B cell (primary cell): ENCODE measurements around the gene NUP85. TPM values are rescaled to one million over a fixed set of nuclear protein-coding genes. Genes with fewer than 3 reads are reported as not detected.

ENCODE experiments used
- ATAC-seq: fragments of 200-7000 bp; cut with Tn5 transposase; one replicate; pipeline ENCODE4 v1.10.0; 2021; ENCODE audit warnings: low read depth, mild to moderate bottlenecking, moderate number of reproducible peaks, moderate library complexity
- CTCF ChIA-PET: fragments of 350-600 bp; sonication (Branson Sonifier 250); formaldehyde crosslinking; loops from one replicate; lab custom pipeline; 2021; ENCODE audit warnings: antibody characterized with exemption, inconsistent platforms; lab: Charles Lee
- POLR2A ChIA-PET: fragments of 350-600 bp; sonication (Branson Sonifier 250); formaldehyde crosslinking; loops from one replicate; lab custom pipeline; 2021; ENCODE audit warnings: antibody characterized with exemption; lab: Charles Lee
- DNase-seq: peaks from one replicate; pipeline ENCODE4 v3.0.0; 2013
- H2AFZ ChIP-seq: 2 replicates; pipeline ENCODE4 v1.6.1; 2012; ENCODE audit warnings: mild to moderate bottlenecking, low read depth, low read length; ENCODE audit not compliant: insufficient read depth, poor library complexity, severe bottlenecking
- H3K27ac ChIP-seq, 2 donors: 1 replicate in 1 of 2; 2 replicates in 1 of 2; pipeline ENCODE4 v1.5.1; 2012 to 2013; ENCODE audit warnings: low read length in 2 of 2, mild to moderate bottlenecking in 2 of 2, moderate library complexity in 1 of 2
- H3K27me3 ChIP-seq, 4 experiments: fragments of 200-600 bp in 1 of 4; sonication (generic) in 1 of 4; replicated peaks in 1 of 4; 1 replicate in 2 of 4; 2 replicates in 2 of 4; pipeline versions ENCODE4 v1.6.1 to v1.7.0; 2013 to 2016; ENCODE audit warnings: low read length in 3 of 4, mild to moderate bottlenecking in 2 of 4, mixed read lengths in 1 of 4, moderate library complexity in 1 of 4; ENCODE audit not compliant: insufficient read depth in 4 of 4, control insufficient read depth in 3 of 4; ENCODE audit errors: control extremely low read depth in 1 of 4
- H3K36me3 ChIP-seq, 2 experiments: replicated peaks in 1 of 2; 1 replicate in 1 of 2; 2 replicates in 1 of 2; pipeline versions ENCODE4 v1.6.1 to v1.7.1; 2013; ENCODE audit warnings: low read length in 1 of 2; ENCODE audit not compliant: insufficient read depth in 2 of 2, control insufficient read depth in 1 of 2; ENCODE audit errors: control extremely low read depth in 1 of 2, extremely low read depth in 1 of 2
- H3K4me1 ChIP-seq, 2 donors: fragments of 200-600 bp in 1 of 2; sonication (generic) in 1 of 2; 1 replicate in 1 of 2; 2 replicates in 1 of 2; pipeline versions ENCODE4 v1.5.1 to v1.6.1; 2013 to 2017; ENCODE audit warnings: low read length in 2 of 2; ENCODE audit not compliant: control insufficient read depth in 2 of 2, insufficient read depth in 2 of 2
- H3K4me2 ChIP-seq: replicated peaks from 2 replicates; pipeline ENCODE3; 2012; ENCODE audit warnings: mild to moderate bottlenecking, low read depth, low read length; ENCODE audit not compliant: poor library complexity, severe bottlenecking
- H3K4me3 ChIP-seq, 5 experiments: fragments of 200-600 bp in 1 of 5; sonication (generic) in 1 of 5; 1 replicate in 3 of 5; 2 replicates in 2 of 5; pipeline versions ENCODE4 v1.5.1 to v1.7.0; 2011 to 2016; ENCODE audit warnings: low read length in 4 of 5, mild to moderate bottlenecking in 4 of 5, low read depth in 2 of 5, control low read depth in 1 of 5, moderate library complexity in 1 of 5; ENCODE audit not compliant: insufficient read depth in 1 of 5; ENCODE audit errors: control extremely low read depth in 1 of 5, extremely low read depth in 1 of 5
- H3K79me2 ChIP-seq: fragments of 200-600 bp; sonication (generic); one replicate; pipeline ENCODE4 v1.6.0; 2016; ENCODE audit warnings: low read length; ENCODE audit not compliant: control insufficient read depth, insufficient read depth
- H3K9ac ChIP-seq: fragments of 200-600 bp; sonication (generic); 2 replicates; pipeline ENCODE4 v1.6.1; 2017; ENCODE audit warnings: mild to moderate bottlenecking, low read length, moderate library complexity
- H3K9me3 ChIP-seq, 3 donors: one replicate each; pipeline versions ENCODE4 v1.6.1 to v1.7.1; 2013; ENCODE audit warnings: low read length in 2 of 3; ENCODE audit not compliant: control insufficient read depth in 2 of 3, insufficient read depth in 1 of 3; ENCODE audit errors: control extremely low read depth in 1 of 3
- H4K20me1 ChIP-seq: 2 replicates; pipeline ENCODE4 v1.6.0; 2012; ENCODE audit warnings: mild to moderate bottlenecking, low read length; ENCODE audit not compliant: insufficient read depth, control insufficient read depth, poor library complexity, severe bottlenecking
- H3K27ac Mint-ChIP-seq: one replicate; pipeline ENCODE4 v1.8.0; 2021; ENCODE audit warnings: mixed read lengths
- H3K27me3 Mint-ChIP-seq: one replicate; pipeline ENCODE4 v1.8.0; 2021; ENCODE audit warnings: mixed read lengths
- H3K4me1 Mint-ChIP-seq: one replicate; pipeline ENCODE4 v1.8.0; 2021; ENCODE audit warnings: mixed read lengths
- H3K4me3 Mint-ChIP-seq: one replicate; pipeline ENCODE4 v1.8.0; 2021; ENCODE audit warnings: mixed read lengths
- H3K9me3 Mint-ChIP-seq: one replicate; pipeline ENCODE4 v1.8.0; 2022; ENCODE audit warnings: mixed read lengths; ENCODE audit not compliant: insufficient read depth
- CTCF ChIP-seq: fragments of 200-600 bp; IDR thresholded peaks from one replicate; pipeline ENCODE4 v1.8.0; 2022; ENCODE audit warnings: antibody characterized with exemption, mild to moderate bottlenecking
- EZH2 ChIP-seq: IDR thresholded peaks from 2 replicates; pipeline ENCODE4 v1.6.1; 2012; ENCODE audit warnings: borderline replicate concordance, low read depth, mild to moderate bottlenecking, moderate library complexity, low read length; ENCODE audit not compliant: insufficient read depth, poor library complexity, severe bottlenecking
- WGBS: methylation state at CpG from one replicate; pipeline ENCODE4 v1.1.5; 2013; ENCODE audit warnings: missing lambda C conversion rate; ENCODE audit not compliant: insufficient coverage; 5-methylcytosine and 5-hydroxymethylcytosine counted together
- intact Hi-C: fragments of 100-400 bp; cut with micrococcal nuclease; formaldehyde crosslinking; loops from one replicate; pipeline ENCODE4 v1.10.0; 2022
- polyA plus RNA-seq: library from polyadenylated mRNA; depleted of rRNA; stranded (reverse); fragments of >200 nt; gene quantifications from 2 replicates; pipeline ENCODE4 v1.2.3, GENCODE V29; 2012
- total RNA-seq, 2 donors: library from RNA; stranded (reverse); fragments of 120-200 nt in 1 of 2; gene quantifications; 1 replicate in 1 of 2; 2 replicates in 1 of 2; pipeline versions ENCODE4 v1.2.3 to v1.2.4, GENCODE V29; 2013 to 2022

Gene NUP85
- total and polyA plus RNA-seq, 2 donors (not counting 1 experiment from before 2014, with no cell fraction given): 97.5 to 142 TPM

- H4K20me1 ChIP-seq: no peaks in the 10 kb centered on the region
- intact Hi-C loops: no loop called here
- Mint-ChIP-seq H3K4me1 (no peaks in the 10 kb centered on the region), H3K9me3 (no peaks in the 10 kb centered on the region), H3K4me3 (no peak overlapping the region), H3K27ac (peak overlapping the region; percentile 53), H3K27me3 (no peaks in the 10 kb centered on the region)
- no peak overlapping the region for H2AFZ ChIP-seq
- H3K79me2 ChIP-seq: peaks cover 2% of the 10 kb centered on the region
- no peak overlapping the region for H3K4me2 ChIP-seq
- no peaks in the 10 kb centered on the region for H3K9me3 ChIP-seq
- H3K4me1 ChIP-seq: no peaks in the 10 kb centered on the region
- H3K9ac ChIP-seq: no peak overlapping the region
- ATAC-seq: no peak
- WGBS: 90% methylated on average over 1 of the region's 2 CpGs
- no peak overlapping the region for H3K27ac ChIP-seq
- CTCF ChIA-PET: interaction anchor here (3.9 kb wide), 2 partner anchors 11 to 115 kb away, joined by 14 to 22 read pairs; no protein-coding TSS in a partner anchor
- peaks cover 6 to 74% of the 10 kb centered on the region in 2 experiments for H3K36me3 ChIP-seq
- no peaks in the 10 kb centered on the region for H3K27me3 ChIP-seq
- POLR2A ChIA-PET: no interaction called here
- H3K4me3 ChIP-seq: no peak overlapping the region
- no peak for TF ChIP-seq EZH2
- TF ChIP-seq CTCF: no peak
- no peak for DNase-seq
Observed at GRCh38 chr17:75228305-75228704, 22.8 kb downstream of the NUP85 start.

GRCh38 chr17:75228847-75229246 is 23.4 kb downstream of the NUP85 start:
- intact Hi-C loops: no loop called here
- H3K9ac ChIP-seq: no peak overlapping the region
- ChIA-PET CTCF (interaction anchor here (3.9 kb wide), 2 partner anchors 11 to 115 kb away, joined by 14 to 22 read pairs; no protein-coding TSS in a partner anchor), POLR2A (no interaction called here)
- H2AFZ ChIP-seq: no peak overlapping the region
- H3K27ac ChIP-seq: no peak overlapping the region
- Mint-ChIP-seq H3K27me3 (no peaks in the 10 kb centered on the region), H3K4me1 (no peaks in the 10 kb centered on the region), H3K4me3 (no peak overlapping the region), H3K9me3 (no peaks in the 10 kb centered on the region), H3K27ac (no peak overlapping the region)
- no peak for DNase-seq
- H3K27me3 ChIP-seq: no peaks in the 10 kb centered on the region
- TF ChIP-seq CTCF (no peak), EZH2 (no peak)
- no peaks in the 10 kb centered on the region for H4K20me1 ChIP-seq
- no peaks in the 10 kb centered on the region for H3K9me3 ChIP-seq
- H3K4me1 ChIP-seq: no peaks in the 10 kb centered on the region
- H3K4me2 ChIP-seq: no peak overlapping the region
- WGBS: 83% methylated on average over 3 of the region's 4 CpGs
- no peak overlapping the region for H3K4me3 ChIP-seq
- no peak for ATAC-seq
- peaks cover 6 to 72% of the 10 kb centered on the region in 2 experiments for H3K36me3 ChIP-seq
- peaks cover 2% of the 10 kb centered on the region for H3K79me2 ChIP-seq
